Measurements from ENCODE around the gene CAMK1D. TPM values are rescaled to one million over a fixed set of nuclear protein-coding genes. Genes with fewer than 3 reads are reported as not detected.

Gene CAMK1D
- total RNA-seq, 2 experiments from 2014 or later, result 2.4 to 2.8 TPM

- no peak overlapping the region for H3K27ac Mint-ChIP-seq
Observed at GRCh38 chr10:12832096-12832495, 482.7 kb downstream of the CAMK1D start.

GRCh38 chr10:12833451-12833850, 484.1 kb downstream of the CAMK1D start:
- Mint-ChIP-seq H3K27me3 (no peaks in the 10 kb centered on the region), H3K4me1 (no peaks in the 10 kb centered on the region), H3K4me3 (no peak overlapping the region), H3K9me3 (ENCODE audit: low read depth) (no peaks in the 10 kb centered on the region), H3K27ac (no peak overlapping the region), H3K36me3 (no peaks in the 10 kb centered on the region)
- DNase-seq (no peak), ATAC-seq (no peak)
- CTCF ChIA-PET, result no interaction called here

More at GRCh38 chr10:12832096-12832495, 482.7 kb downstream of the CAMK1D start:
- H3K4me3 Mint-ChIP-seq, result no peak overlapping the region
- H3K9me3 Mint-ChIP-seq (ENCODE audit: low read depth), result no peaks in the 10 kb centered on the region
- ATAC-seq (no peak), DNase-seq (no peak)
- no peaks in the 10 kb centered on the region for H3K4me1 Mint-ChIP-seq
- no peaks in the 10 kb centered on the region for H3K27me3 Mint-ChIP-seq
- no peaks in the 10 kb centered on the region for H3K36me3 Mint-ChIP-seq
- CTCF ChIA-PET, result no interaction called here

- H3K4me1 Mint-ChIP-seq, result no peaks in the 10 kb centered on the region
- no peak overlapping the region for H3K4me3 Mint-ChIP-seq
- no peak for DNase-seq
- CTCF ChIA-PET, result no interaction called here
- no peak overlapping the region for H3K27ac Mint-ChIP-seq
- ATAC-seq, result no peak
- no peaks in the 10 kb centered on the region for H3K27me3 Mint-ChIP-seq
- no peaks in the 10 kb centered on the region for H3K36me3 Mint-ChIP-seq
- no peaks in the 10 kb centered on the region for H3K9me3 Mint-ChIP-seq (ENCODE audit: low read depth)
Observed at GRCh38 chr10:12834116-12834665, 484.8 kb downstream of the CAMK1D start.

- DNase-seq (no peak), ATAC-seq (no peak)
- Mint-ChIP-seq H3K36me3 (no peaks in the 10 kb centered on the region), H3K27ac (no peak overlapping the region), H3K4me1 (no peaks in the 10 kb centered on the region), H3K4me3 (no peak overlapping the region), H3K27me3 (no peaks in the 10 kb centered on the region), H3K9me3 (ENCODE audit: low read depth) (no peaks in the 10 kb centered on the region)
- CTCF ChIA-PET, result no interaction called here
Observed at GRCh38 chr10:12834721-12835120, 485.4 kb downstream of the CAMK1D start.

- Mint-ChIP-seq H3K9me3 (ENCODE audit: low read depth) (no peaks in the 10 kb centered on the region), H3K27ac (no peak overlapping the region), H3K4me1 (no peaks in the 10 kb centered on the region), H3K27me3 (no peaks in the 10 kb centered on the region), H3K4me3 (no peak overlapping the region), H3K36me3 (no peaks in the 10 kb centered on the region)
- CTCF ChIA-PET, result no interaction called here
- ATAC-seq, result no peak
- DNase-seq, result no peak
Observed at GRCh38 chr10:12835709-12836108, 486.4 kb downstream of the CAMK1D start.

- CTCF ChIA-PET, result no interaction called here
- DNase-seq (no peak), ATAC-seq (no peak)
- Mint-ChIP-seq H3K9me3 (ENCODE audit: low read depth) (no peaks in the 10 kb centered on the region), H3K4me1 (no peaks in the 10 kb centered on the region), H3K36me3 (no peaks in the 10 kb centered on the region), H3K27ac (no peak overlapping the region), H3K4me3 (no peak overlapping the region), H3K27me3 (no peaks in the 10 kb centered on the region)
Observed at GRCh38 chr10:12838366-12838765, 489.0 kb downstream of the CAMK1D start.

- Mint-ChIP-seq H3K4me1 (no peaks in the 10 kb centered on the region), H3K27ac (no peak overlapping the region), H3K4me3 (no peak overlapping the region), H3K27me3 (no peaks in the 10 kb centered on the region), H3K9me3 (ENCODE audit: low read depth) (no peaks in the 10 kb centered on the region), H3K36me3 (no peaks in the 10 kb centered on the region)
- ATAC-seq, result no peak
- no peak for DNase-seq
- CTCF ChIA-PET, result no interaction called here
Observed at GRCh38 chr10:12838995-12839927, 489.9 kb downstream of the CAMK1D start.

GRCh38 chr10:12839941-12840611, 490.7 kb downstream of the CAMK1D start:
- Mint-ChIP-seq H3K4me3 (no peak overlapping the region), H3K36me3 (no peaks in the 10 kb centered on the region), H3K27me3 (no peaks in the 10 kb centered on the region), H3K9me3 (ENCODE audit: low read depth) (no peaks in the 10 kb centered on the region), H3K27ac (no peak overlapping the region), H3K4me1 (no peaks in the 10 kb centered on the region)
- no peak for ATAC-seq
- DNase-seq, result no peak
- CTCF ChIA-PET, result no interaction called here

GRCh38 chr10:12841426-12841825, 492.1 kb downstream of the CAMK1D start:
- CTCF ChIA-PET, result interaction anchor here (0.7 kb wide), 1 partner anchor 357 kb away, joined by 3 read pairs; no protein-coding TSS in a partner anchor

GRCh38 chr10:12841826-12842225, 492.5 kb downstream of the CAMK1D start:
- ATAC-seq (no peak), DNase-seq (no peak)
- no peaks in the 10 kb centered on the region for H3K27me3 Mint-ChIP-seq
- H3K4me1 Mint-ChIP-seq, result no peaks in the 10 kb centered on the region
- no peak overlapping the region for H3K27ac Mint-ChIP-seq
- CTCF ChIA-PET, result interaction anchor here (0.7 kb wide), 1 partner anchor 358 kb away, joined by 3 read pairs; no protein-coding TSS in a partner anchor
- H3K4me3 Mint-ChIP-seq, result no peak overlapping the region
- no peaks in the 10 kb centered on the region for H3K9me3 Mint-ChIP-seq (ENCODE audit: low read depth)
- H3K36me3 Mint-ChIP-seq, result no peaks in the 10 kb centered on the region

More at GRCh38 chr10:12841426-12841825, 492.1 kb downstream of the CAMK1D start:
- H3K4me3 Mint-ChIP-seq, result no peak overlapping the region
- no peaks in the 10 kb centered on the region for H3K4me1 Mint-ChIP-seq
- no peaks in the 10 kb centered on the region for H3K9me3 Mint-ChIP-seq (ENCODE audit: low read depth)
- H3K36me3 Mint-ChIP-seq, result no peaks in the 10 kb centered on the region
- no peak for DNase-seq
- H3K27ac Mint-ChIP-seq, result no peak overlapping the region
- no peak for ATAC-seq
- no peaks in the 10 kb centered on the region for H3K27me3 Mint-ChIP-seq

GRCh38 chr10:12842310-12842709, 493.0 kb downstream of the CAMK1D start:
- Mint-ChIP-seq H3K4me3 (no peak overlapping the region), H3K27me3 (no peaks in the 10 kb centered on the region), H3K4me1 (no peaks in the 10 kb centered on the region), H3K27ac (no peak overlapping the region), H3K9me3 (ENCODE audit: low read depth) (no peaks in the 10 kb centered on the region), H3K36me3 (no peaks in the 10 kb centered on the region)
- CTCF ChIA-PET, result interaction anchor here (0.7 kb wide), 1 partner anchor 358 kb away, joined by 3 read pairs; no protein-coding TSS in a partner anchor
- DNase-seq (no peak), ATAC-seq (no peak)

GRCh38 chr10:12843296-12843945, 494.1 kb downstream of the CAMK1D start:
- ATAC-seq, result no peak
- no peaks in the 10 kb centered on the region for H3K36me3 Mint-ChIP-seq
- no peaks in the 10 kb centered on the region for H3K9me3 Mint-ChIP-seq (ENCODE audit: low read depth)
- no peak overlapping the region for H3K4me3 Mint-ChIP-seq
- H3K4me1 Mint-ChIP-seq, result no peaks in the 10 kb centered on the region
- DNase-seq, result no peak
- CTCF ChIA-PET, result no interaction called here
- H3K27ac Mint-ChIP-seq, result no peak overlapping the region
- H3K27me3 Mint-ChIP-seq, result no peaks in the 10 kb centered on the region

- H3K36me3 Mint-ChIP-seq, result no peaks in the 10 kb centered on the region
- H3K9me3 Mint-ChIP-seq (ENCODE audit: low read depth), result no peaks in the 10 kb centered on the region
- H3K27me3 Mint-ChIP-seq, result peaks cover 4% of the 10 kb centered on the region
- CTCF ChIA-PET, result no interaction called here
- no peak for DNase-seq
- no peak overlapping the region for H3K4me3 Mint-ChIP-seq
- no peak overlapping the region for H3K27ac Mint-ChIP-seq
- no peaks in the 10 kb centered on the region for H3K4me1 Mint-ChIP-seq
- no peak for ATAC-seq
Observed at GRCh38 chr10:12844811-12845483, 495.6 kb downstream of the CAMK1D start.
